Measurements from ENCODE around the gene TMPRSS7.

DNA sequence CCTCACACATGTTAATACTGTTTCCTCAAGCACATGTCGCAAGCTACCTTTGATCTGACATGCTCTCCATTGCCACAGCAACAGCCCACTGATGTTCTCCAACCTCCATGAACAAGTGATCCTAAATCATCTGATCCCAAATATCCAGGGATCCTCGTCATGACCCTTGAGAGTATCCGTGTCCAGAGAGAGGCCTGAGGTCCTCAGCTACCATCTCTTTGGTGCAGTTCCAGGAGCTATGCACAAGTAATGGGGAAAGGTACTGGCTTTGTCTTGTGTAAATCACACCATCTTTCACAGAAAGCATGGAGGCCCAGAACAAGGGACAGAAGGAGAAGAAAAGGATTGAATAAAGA is 96.1 kb downstream of the TMPRSS7 start:
- TF ChIP-seq, protein P1, sequence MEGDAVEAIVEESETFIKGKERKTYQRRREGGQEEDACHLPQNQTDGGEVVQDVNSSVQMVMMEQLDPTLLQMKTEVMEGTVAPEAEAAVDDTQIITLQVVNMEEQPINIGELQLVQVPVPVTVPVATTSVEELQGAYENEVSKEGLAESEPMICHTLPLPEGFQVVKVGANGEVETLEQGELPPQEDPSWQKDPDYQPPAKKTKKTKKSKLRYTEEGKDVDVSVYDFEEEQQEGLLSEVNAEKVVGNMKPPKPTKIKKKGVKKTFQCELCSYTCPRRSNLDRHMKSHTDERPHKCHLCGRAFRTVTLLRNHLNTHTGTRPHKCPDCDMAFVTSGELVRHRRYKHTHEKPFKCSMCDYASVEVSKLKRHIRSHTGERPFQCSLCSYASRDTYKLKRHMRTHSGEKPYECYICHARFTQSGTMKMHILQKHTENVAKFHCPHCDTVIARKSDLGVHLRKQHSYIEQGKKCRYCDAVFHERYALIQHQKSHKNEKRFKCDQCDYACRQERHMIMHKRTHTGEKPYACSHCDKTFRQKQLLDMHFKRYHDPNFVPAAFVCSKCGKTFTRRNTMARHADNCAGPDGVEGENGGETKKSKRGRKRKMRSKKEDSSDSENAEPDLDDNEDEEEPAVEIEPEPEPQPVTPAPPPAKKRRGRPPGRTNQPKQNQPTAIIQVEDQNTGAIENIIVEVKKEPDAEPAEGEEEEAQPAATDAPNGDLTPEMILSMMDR (IDR thresholded peaks at IDR 0.05): no peak
- TF ChIP-seq POLR2A (IDR thresholded peaks at IDR 0.05): no peak
